Activated CD8-positive, alpha-beta memory T cell treated with anti-CD3 and anti-CD28 coated beads for 24 hours (primary cell): ENCODE measurements around the gene ERF.
A peak's percentile ranks its signal among the peaks of the same experiment; 100 is the strongest.

Experiments used
- DNase-seq: peaks from one replicate; pipeline ENCODE4 v3.0.0-alpha.2; 2020

ERF gene

GRCh38 chr19:42286349-42287016, 31.6 kb upstream of the ERF start:
- DNase-seq, result no peak

GRCh38 chr19:42285988-42286348, 31.0 kb upstream of the ERF start:
- no peak for DNase-seq

- DNase-seq, result no peak
Measured at GRCh38 chr19:42285541-42285941, 30.6 kb upstream of the ERF start.

GRCh38 chr19:42284591-42285341, 29.8 kb upstream of the ERF start:
- DNase-seq, result peak; percentile 72

- no peak for DNase-seq
Measured at GRCh38 chr19:42284066-42284501, 29.2 kb upstream of the ERF start.

GRCh38 chr19:42283188-42284065, 28.5 kb upstream of the ERF start:
- DNase-seq, result peak; percentile 96

GRCh38 chr19:42282819-42283187, 27.9 kb upstream of the ERF start:
- DNase-seq, result no peak

- DNase-seq, result no peak
Measured at GRCh38 chr19:42281827-42282762, 27.2 kb upstream of the ERF start.

GRCh38 chr19:42281146-42281826, 26.4 kb upstream of the ERF start:
- DNase-seq, result no peak

GRCh38 chr19:42280815-42281145, 25.9 kb upstream of the ERF start:
- no peak for DNase-seq

GRCh38 chr19:42279902-42280814, 25.2 kb upstream of the ERF start:
- peak; percentile 92 for DNase-seq

GRCh38 chr19:42279155-42279901, 24.4 kb upstream of the ERF start:
- DNase-seq, result no peak

- no peak for DNase-seq
Measured at GRCh38 chr19:42278452-42279154, 23.7 kb upstream of the ERF start.

GRCh38 chr19:42277821-42278451, 23.0 kb upstream of the ERF start:
- no peak for DNase-seq

- DNase-seq, result no peak
Measured at GRCh38 chr19:42276821-42277220, 21.9 kb upstream of the ERF start.

- DNase-seq, result no peak
Measured at GRCh38 chr19:42276284-42276683, 21.4 kb upstream of the ERF start.

GRCh38 chr19:42275517-42275916, 20.6 kb upstream of the ERF start:
- DNase-seq, result no peak

GRCh38 chr19:42275103-42275502, 20.2 kb upstream of the ERF start:
- DNase-seq, result no peak

- no peak for DNase-seq
Measured at GRCh38 chr19:42274065-42274682, 19.2 kb upstream of the ERF start.
